22Rv1 (cell line): ENCODE data around the gene DNAJB8.

Experiments used
- H3K27ac ChIP-seq: fragments of 450-650 bp; 2 replicates; pipeline ENCODE4 v1.5.1; 2017
- CTCF ChIP-seq: fragments of 450-650 bp; IDR thresholded peaks from 2 replicates; pipeline ENCODE4 v1.5.1; 2017; ENCODE audit warnings: mild to moderate bottlenecking
- ZFX ChIP-seq: fragments of 450-650 bp; IDR thresholded peaks from 2 replicates; pipeline ENCODE4 v1.6.1; 2017; ENCODE audit warnings: antibody characterized with exemption, borderline replicate concordance

Gene DNAJB8

GRCh38 chr3:128498901-128499530, 32.3 kb upstream of the DNAJB8 start:
- TF ChIP-seq ZFX (no peak), CTCF (no peak)
- peak overlapping the region; percentile 73 for H3K27ac ChIP-seq

- peak overlapping the region; percentile 73 for H3K27ac ChIP-seq
- TF ChIP-seq ZFX (no peak), CTCF (peak; percentile 57)
These were observed 31.5 kb upstream of the DNAJB8 start for GRCh38 chr3:128498127-128498626.

GRCh38 chr3:128497305-128498126, 30.8 kb upstream of the DNAJB8 start:
- TF ChIP-seq ZFX (no peak), CTCF (peak; percentile 93)
- peak overlapping the region; percentile 73 for H3K27ac ChIP-seq

GRCh38 chr3:128496602-128497304, 30.1 kb upstream of the DNAJB8 start:
- no peak for TF ChIP-seq ZFX
- no peak for TF ChIP-seq CTCF
- peak overlapping the region; percentile 73 for H3K27ac ChIP-seq

- H3K27ac ChIP-seq: peak overlapping the region; percentile 73
- TF ChIP-seq CTCF (no peak), ZFX (no peak)
These were observed 29.4 kb upstream of the DNAJB8 start for GRCh38 chr3:128496019-128496601.

GRCh38 chr3:128495435-128495970, 28.8 kb upstream of the DNAJB8 start:
- H3K27ac ChIP-seq: peak overlapping the region; percentile 73
- TF ChIP-seq ZFX (no peak), CTCF (no peak)
